ENCODE data around the gene SLC24A3.

SLC24A3 gene

GRCh38 chr20:19310541-19310940 is 98.1 kb downstream of the SLC24A3 start:
- DNase-seq, result no peak

DNA sequence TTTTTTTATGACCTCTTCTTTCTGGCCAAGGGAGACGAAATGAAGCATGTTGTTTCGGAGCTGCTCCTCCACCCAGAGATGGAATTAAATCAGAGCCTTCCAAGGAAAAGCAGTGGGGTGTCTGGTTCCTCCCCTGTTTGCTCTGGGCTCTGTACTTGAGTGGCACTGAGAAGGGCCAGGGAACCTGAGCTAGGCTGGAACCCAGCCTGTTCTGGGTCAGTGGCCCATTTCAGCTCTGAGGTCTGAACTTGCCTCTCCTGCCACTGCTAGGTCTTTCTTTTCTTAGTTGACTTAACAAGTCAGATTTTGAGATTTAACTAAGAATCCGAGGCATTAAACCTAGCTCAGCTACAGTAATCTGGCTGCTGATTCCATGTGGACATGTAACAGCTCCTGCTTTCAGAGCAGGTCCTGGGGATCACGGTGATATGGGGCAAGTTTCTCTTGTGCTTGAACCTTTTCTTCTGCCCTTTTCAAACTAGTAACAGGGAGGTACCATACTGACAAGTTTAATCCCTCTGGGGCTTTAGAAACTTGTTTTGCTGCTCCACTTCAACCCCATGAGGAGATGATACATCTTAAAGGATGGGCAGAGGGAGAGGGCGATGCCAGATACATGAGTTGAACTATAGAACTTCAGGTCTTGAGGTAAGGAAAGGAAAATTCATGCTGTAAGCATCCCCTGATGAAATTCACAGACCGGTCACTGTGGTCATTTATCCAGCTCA is 101.1 kb downstream of the SLC24A3 start:
- DNase-seq, result no peak

DNA sequence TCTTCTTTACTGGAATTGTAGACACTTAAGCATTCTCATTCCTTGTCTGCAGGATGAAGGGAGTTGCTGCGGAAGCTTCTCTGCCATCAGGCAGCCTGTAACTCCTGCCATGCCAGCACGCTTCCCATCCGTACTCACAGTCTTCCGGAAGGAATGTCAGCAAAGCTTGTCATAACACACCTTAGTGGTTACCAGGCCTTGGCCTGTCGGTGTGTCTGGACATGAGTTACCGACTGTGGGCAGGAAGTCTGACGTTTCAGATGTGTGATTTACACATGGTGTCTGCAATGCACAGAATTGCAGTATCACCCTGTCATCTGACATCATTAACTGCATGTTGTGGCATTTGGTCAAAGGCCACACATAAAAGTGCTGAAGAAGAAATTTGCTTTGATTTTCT is 102.2 kb downstream of the SLC24A3 start:
- no peak for DNase-seq

- DNase-seq, result no peak
Measured at GRCh38 chr20:19317237-19318069, 105.0 kb downstream of the SLC24A3 start.

DNA sequence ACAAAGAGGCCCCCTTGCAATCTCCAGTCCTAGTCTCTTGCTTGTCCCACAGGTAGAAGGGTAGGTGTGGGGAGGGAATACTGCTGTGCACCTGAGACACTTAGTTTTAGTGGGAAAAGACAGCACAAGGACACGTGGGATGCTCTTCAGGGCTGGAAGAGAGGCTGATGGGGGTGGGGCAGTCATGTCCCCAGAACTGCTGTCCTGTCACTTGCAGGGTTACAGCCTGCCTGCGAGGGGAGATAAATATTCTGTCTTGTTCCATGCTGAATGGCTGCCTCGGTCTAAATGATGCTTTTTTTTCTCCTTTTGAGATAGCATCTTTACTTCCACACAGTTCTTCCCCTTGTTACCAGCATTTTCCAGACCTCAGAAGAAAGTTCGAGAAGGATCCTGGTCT is 106.2 kb downstream of the SLC24A3 start:
- no peak for DNase-seq

DNA sequence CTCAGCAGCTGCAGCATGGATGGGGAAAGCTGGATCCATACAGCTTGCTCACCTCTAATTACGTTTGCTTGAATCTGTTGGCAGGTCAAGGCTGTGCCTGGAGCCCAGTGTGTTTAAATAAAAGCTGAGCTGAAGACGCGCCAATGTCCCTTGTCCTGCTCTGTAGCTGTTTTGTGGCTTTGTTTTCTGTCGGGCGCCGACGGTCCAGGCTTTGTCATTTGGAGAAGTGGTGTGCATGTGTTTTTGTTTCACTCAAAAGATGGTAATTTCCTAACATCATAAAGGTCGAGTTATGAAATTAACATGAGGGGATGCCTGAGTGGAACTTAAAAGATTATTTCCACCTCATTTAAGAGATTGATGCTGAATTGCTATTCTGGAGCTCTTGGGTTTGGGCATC is 107.6 kb downstream of the SLC24A3 start:
- DNase-seq, result no peak

DNA sequence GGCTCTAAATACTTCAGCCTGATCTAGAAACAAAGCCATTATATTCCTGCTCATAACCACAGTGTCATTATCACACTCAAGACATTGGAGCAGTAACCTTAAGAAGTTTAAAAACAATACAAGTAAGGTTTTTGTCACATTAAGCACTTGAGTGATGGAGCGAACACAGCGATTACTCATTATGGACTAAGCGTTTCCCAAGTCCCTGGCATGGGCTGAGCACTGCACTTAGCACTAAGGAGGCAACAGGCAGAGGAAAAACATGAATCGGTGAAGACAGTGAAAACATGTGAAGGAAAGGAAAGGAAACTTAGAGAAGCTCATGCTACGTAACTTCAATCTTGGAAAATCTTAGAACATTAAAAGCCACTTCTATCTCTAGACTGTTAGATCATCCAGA is 108.7 kb downstream of the SLC24A3 start:
- DNase-seq, result no peak

GRCh38 chr20:19322061-19322985 is 109.9 kb downstream of the SLC24A3 start:
- no peak for DNase-seq

DNA sequence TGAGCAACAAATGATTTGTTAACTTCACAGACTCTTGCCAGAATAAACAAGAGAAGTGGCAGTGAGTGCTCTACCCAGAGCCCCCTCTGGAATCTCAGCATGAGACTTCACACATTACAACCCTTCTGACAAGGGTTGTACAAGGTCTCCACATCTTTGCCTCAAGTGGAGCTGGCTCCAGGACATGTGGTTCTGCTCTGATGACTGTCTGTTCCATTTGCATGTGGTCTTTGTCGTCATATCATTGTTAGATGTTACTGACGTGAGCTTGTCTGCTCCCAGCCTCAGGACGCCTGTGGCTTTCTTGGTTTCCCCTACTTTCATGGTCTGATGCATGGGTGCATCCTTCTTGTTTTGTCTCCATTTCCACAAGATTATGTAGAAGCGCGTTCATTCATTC is 115.0 kb downstream of the SLC24A3 start:
- no peak for DNase-seq

- DNase-seq, result no peak
Measured at GRCh38 chr20:19328676-19329075, 116.2 kb downstream of the SLC24A3 start.

DNA sequence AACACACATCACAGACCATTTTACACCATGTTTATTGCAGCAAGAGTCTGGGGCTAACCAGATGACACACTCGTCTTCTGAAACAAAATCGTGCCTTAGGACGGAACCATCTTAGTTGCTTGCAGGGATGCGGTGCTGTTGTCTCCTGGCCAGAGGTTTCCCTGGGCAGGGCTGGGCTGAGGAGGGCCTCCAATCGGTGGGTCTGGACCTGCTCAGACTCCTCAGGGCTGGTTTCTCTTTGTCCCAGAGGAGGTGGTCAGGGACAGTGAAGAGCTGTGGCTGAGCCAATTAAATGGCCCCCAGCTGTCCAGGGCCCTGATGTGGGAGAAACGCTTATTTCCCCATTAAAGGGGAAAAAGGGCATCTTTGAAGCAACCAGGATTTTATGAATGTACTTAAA is 117.6 kb downstream of the SLC24A3 start:
- DNase-seq, result no peak

- no peak for DNase-seq
Measured at GRCh38 chr20:19330731-19331130, 118.3 kb downstream of the SLC24A3 start.

DNA sequence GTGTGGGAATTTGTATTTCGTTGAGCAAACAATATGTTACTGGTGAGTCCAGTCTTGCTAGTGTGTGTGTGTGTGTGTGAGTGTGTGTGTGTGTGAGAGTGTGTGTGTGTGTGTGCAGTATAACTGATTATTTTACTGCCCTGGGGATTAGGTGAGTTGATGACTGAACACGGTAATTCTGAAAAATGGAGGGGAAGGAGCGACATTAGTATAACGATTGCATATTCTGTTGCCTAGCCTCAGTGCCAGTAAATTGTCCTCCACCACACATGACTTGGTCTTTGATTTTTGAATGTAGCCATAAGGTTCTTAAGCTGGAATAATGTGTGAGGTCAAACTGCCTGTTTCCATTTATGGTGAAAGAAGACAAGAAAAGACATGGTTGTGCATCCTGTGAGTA is 121.1 kb downstream of the SLC24A3 start:
- DNase-seq, result no peak

- DNase-seq, result no peak
Measured at GRCh38 chr20:19335341-19335740, 122.9 kb downstream of the SLC24A3 start.

DNA sequence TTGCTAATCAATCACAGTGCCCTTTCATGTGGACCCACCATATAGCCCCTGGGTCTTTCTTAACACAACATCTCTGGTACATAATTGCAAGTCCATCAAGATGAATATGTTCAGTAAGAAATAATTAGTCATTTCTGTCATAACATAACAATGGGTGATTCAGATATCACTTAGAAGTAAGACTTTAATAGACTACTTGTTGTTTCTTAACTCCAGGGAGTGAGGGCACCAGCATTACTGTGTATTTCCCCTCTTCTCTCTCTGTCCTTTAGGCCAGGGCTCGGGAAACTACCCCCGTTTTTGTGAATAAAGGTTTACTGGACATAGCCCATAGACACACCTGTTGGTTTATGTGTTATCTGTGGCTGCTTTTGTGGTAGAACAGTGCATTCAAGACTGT is 123.5 kb downstream of the SLC24A3 start:
- no peak for DNase-seq

DNA sequence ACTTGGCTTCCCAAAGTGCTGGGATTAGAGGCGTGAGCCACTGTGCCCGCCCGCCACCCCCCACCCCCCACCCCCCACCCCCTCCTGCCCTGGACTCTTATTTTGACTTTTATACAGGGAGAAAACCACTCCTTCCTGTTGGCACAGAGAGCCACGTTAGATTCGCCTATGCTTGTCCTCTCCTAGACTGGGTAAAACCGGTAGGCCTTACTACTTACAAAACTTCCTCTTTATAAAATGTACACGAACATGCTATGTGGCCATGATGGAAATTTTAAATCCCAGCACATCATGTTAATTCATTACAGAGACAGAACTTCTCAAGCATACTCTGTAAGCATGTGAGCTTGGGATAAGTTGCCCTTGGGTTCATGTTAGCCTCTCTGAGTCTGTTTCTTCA is 124.2 kb downstream of the SLC24A3 start:
- DNase-seq, result no peak

DNA sequence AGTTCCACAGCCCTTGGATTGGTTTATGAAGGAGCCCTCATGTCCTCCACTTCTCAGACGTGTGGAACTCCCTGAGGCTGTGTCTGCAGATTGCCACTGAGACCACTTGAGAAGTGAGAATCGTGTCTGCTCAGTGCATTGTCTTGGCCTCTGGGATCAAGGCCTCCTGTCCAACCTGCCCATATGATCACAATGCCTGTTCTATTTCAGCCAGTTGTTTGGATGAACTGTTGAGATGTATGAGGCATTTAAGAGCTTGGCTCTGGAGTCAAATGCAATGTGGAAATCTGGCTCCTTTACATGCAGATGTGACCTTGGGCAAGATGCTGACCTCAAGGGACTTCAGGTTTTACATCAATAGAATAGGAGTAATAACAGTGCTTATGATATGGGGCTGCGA is 125.9 kb downstream of the SLC24A3 start:
- no peak for DNase-seq

- DNase-seq, result no peak
Measured at GRCh38 chr20:19338960-19339359, 126.5 kb downstream of the SLC24A3 start.

GRCh38 chr20:19341348-19342053 is 129.1 kb downstream of the SLC24A3 start:
- DNase-seq, result no peak

- no peak for DNase-seq
Measured at GRCh38 chr20:19344341-19344740, 131.9 kb downstream of the SLC24A3 start.

GRCh38 chr20:19347943-19348456 is 135.6 kb downstream of the SLC24A3 start:
- no peak for DNase-seq

DNA sequence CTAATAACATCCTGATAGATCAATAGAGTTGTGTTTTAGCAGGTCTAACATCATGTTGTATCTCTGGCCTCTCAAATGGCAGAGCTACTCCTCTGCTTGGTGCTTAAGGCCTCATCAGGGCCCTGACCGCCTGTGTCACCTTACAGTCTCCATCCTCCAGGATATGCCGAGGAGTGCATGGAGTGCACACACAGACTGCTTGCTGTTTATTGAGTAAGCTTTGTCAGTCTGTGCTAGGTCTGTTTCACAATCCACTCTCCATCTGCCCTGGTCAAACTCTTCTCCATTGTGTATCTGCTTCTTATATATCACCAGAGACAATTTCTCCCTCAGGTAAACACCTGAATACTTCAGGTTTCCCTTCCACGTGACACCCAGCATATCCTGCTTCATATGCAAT is 136.1 kb downstream of the SLC24A3 start:
- DNase-seq, result no peak
